ENCODE measurements around the gene ZDHHC24.

DNA sequence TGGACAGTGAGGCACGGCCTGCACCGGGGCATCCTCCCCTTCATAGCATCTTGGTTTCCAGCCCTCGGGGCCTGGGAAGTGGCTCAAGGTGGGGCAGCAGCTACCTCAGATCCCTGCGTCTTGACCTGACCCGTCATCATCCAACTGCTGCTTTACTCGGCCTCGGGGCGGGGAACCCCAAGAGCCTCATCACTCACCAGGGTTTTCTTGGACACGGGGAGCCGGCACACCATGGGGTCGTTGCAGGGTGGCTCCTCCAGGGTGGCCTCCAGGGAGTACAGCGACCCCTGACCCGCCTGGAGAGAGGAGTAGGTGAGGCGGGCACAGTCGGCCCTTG, 21.9 kb upstream of the ZDHHC24 start:
- TF ChIP-seq, protein P1, sequence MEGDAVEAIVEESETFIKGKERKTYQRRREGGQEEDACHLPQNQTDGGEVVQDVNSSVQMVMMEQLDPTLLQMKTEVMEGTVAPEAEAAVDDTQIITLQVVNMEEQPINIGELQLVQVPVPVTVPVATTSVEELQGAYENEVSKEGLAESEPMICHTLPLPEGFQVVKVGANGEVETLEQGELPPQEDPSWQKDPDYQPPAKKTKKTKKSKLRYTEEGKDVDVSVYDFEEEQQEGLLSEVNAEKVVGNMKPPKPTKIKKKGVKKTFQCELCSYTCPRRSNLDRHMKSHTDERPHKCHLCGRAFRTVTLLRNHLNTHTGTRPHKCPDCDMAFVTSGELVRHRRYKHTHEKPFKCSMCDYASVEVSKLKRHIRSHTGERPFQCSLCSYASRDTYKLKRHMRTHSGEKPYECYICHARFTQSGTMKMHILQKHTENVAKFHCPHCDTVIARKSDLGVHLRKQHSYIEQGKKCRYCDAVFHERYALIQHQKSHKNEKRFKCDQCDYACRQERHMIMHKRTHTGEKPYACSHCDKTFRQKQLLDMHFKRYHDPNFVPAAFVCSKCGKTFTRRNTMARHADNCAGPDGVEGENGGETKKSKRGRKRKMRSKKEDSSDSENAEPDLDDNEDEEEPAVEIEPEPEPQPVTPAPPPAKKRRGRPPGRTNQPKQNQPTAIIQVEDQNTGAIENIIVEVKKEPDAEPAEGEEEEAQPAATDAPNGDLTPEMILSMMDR (IDR thresholded peaks at IDR 0.05) = no peak
- TF ChIP-seq POLR2AphosphoS5 (IDR thresholded peaks at IDR 0.05) = no peak
